ENCODE data around the gene TRIM22.

DNA sequence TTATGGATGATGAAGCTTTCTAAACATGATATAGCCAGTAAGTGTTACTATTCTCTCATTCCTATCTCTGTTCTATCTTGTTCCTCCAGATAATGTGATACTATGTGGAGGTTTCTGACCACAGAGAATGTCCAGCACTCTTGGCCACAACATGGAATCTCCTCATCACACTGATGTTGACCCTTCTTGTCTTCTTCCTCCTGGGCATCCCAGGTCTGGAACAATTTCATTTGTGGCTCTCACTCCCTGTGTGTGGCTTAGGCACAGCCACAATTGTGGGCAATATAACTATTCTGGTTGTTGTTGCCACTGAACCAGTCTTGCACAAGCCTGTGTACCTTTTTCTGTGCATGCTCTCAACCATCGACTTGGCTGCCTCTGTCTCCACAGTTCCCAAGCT is 36.8 kb downstream of the TRIM22 start:
- TF ChIP-seq EZH2 (IDR thresholded peaks at IDR 0.05; ENCODE audit: borderline replicate concordance, low read depth, low read length, poor library complexity, severe bottlenecking) (no peak), CTCF (conservative IDR thresholded peaks at IDR 0.05; ENCODE audit: low read depth, low read length) (no peak)

All from A673 (cell line).